ENCODE data around the gene ITGBL1. TPM values are rescaled to one million over a fixed set of nuclear protein-coding genes. Genes with fewer than 3 reads are reported as not detected.

Gene ITGBL1
- total RNA-seq, 2 experiments from 2014 or later: 0.05 TPM; not detected in 1

GRCh38 chr13:101730420-101731000 is 278.0 kb downstream of the ITGBL1 start:
- H3K27me3 Mint-ChIP-seq: no peaks in the 10 kb centered on the region
- H3K36me3 Mint-ChIP-seq: no peaks in the 10 kb centered on the region
- H3K4me3 Mint-ChIP-seq: no peak overlapping the region
- H3K27ac Mint-ChIP-seq: no peak overlapping the region
- DNase-seq (no peak), ATAC-seq (no peak)
- H3K9me3 Mint-ChIP-seq (ENCODE audit: low read depth): no peaks in the 10 kb centered on the region
- H3K4me1 Mint-ChIP-seq: no peaks in the 10 kb centered on the region
- CTCF ChIA-PET: no interaction called here

GRCh38 chr13:101736566-101736965 is 284.1 kb downstream of the ITGBL1 start:
- Mint-ChIP-seq H3K36me3 (no peaks in the 10 kb centered on the region), H3K4me3 (no peak overlapping the region), H3K4me1 (no peaks in the 10 kb centered on the region), H3K9me3 (ENCODE audit: low read depth) (no peaks in the 10 kb centered on the region), H3K27ac (no peak overlapping the region), H3K27me3 (no peaks in the 10 kb centered on the region)
- DNase-seq (no peak), ATAC-seq (no peak)
- CTCF ChIA-PET: no interaction called here

- DNase-seq: no peak
- Mint-ChIP-seq H3K27ac (no peak overlapping the region), H3K4me1 (no peaks in the 10 kb centered on the region), H3K27me3 (no peaks in the 10 kb centered on the region), H3K9me3 (ENCODE audit: low read depth) (no peaks in the 10 kb centered on the region), H3K36me3 (no peaks in the 10 kb centered on the region), H3K4me3 (no peak overlapping the region)
- ATAC-seq: no peak
- CTCF ChIA-PET: no interaction called here
Measured at GRCh38 chr13:101738336-101738735, 285.9 kb downstream of the ITGBL1 start.

DNA sequence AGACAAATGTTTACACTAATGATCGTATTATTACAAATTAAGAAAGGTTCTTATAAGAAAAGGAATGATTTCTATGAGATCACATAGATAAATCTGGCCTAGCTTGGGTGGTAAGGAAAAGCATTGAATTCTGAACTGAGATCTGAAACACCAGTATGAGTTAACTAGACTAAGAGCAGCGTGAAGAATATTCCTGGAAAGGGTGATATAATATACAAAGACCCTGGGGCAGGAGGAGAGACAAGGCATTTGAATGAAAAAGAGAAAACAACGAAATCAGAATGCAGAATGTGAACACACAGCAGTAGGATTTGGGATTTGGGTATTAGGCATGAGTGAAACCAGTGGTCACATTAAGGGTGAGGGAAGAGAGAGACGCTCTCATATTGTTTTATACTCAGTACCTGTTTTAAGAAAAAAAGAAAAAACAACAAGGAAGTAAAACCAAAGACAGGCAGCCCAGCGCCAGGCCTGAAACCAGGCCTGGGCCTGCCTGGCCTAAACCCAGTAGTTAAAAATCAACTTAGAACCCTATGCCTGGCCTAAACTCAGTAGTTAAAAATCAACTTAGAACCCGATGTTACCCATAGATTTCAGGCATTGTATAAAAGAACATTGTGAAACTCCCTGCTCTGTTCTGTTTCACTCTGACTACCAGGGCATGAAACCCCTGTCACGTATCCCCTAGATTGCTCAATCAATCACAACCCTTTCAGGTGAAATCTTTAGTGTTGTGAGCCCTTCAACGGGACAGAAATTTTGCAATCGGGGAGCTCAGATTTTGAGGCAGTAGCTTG is 287.1 kb downstream of the ITGBL1 start:
- no peak for DNase-seq

DNA sequence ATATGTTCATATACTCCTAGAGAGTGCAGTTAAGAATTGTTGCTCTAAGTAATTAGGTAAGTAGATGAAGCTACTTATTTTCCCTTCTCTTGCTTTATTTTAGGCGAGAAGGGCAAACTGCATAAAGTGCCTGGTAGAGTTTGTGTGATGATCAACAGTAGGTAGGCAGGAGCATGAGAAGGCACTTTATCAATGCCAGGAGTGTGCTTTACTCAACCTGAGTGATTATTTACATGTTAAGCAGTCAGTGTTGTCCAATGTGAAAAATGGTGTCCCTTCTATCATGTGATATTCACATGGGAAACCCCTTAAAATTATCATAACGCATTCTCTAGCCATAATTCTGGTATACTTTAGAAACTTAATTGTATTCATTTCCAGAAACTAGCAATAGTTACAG is 294.0 kb downstream of the ITGBL1 start:
- DNase-seq (no peak), ATAC-seq (no peak)
- Mint-ChIP-seq H3K4me3 (no peak overlapping the region), H3K9me3 (ENCODE audit: low read depth) (no peaks in the 10 kb centered on the region), H3K27me3 (peaks cover 12% of the 10 kb centered on the region), H3K27ac (no peak overlapping the region), H3K4me1 (no peaks in the 10 kb centered on the region), H3K36me3 (no peaks in the 10 kb centered on the region)
- CTCF ChIA-PET: no interaction called here

More for the DNA sequence above, 287.1 kb downstream of the ITGBL1 start:
- CTCF ChIA-PET: no interaction called here
- Mint-ChIP-seq H3K27me3 (peaks cover 6% of the 10 kb centered on the region), H3K36me3 (no peaks in the 10 kb centered on the region), H3K4me1 (no peaks in the 10 kb centered on the region), H3K27ac (no peak overlapping the region), H3K9me3 (ENCODE audit: low read depth) (no peaks in the 10 kb centered on the region), H3K4me3 (no peak overlapping the region)
- ATAC-seq: no peak

DNA sequence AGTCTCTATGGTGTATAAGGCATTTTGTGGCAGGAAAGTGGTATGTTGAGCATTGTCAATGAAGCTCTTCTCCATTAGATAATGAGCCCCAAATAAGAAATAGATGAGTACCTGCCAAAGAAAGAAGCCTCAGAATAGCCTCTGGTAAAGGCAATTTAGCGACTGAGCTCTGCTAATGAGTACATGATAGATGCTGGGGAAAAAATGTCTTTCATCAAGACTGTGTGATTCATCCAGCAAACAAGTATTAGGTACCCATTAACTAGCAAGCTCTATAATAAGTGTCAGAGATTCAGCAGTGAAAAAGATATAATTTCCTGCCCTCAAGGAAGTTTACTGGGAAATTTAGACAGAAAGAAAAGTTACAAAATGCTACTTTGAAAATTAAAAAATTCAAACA is 294.6 kb downstream of the ITGBL1 start:
- H3K4me3 Mint-ChIP-seq: no peak overlapping the region
- H3K9me3 Mint-ChIP-seq (ENCODE audit: low read depth): no peaks in the 10 kb centered on the region
- DNase-seq (no peak), ATAC-seq (no peak)
- no peaks in the 10 kb centered on the region for H3K36me3 Mint-ChIP-seq
- H3K27ac Mint-ChIP-seq: no peak overlapping the region
- peaks cover 12% of the 10 kb centered on the region for H3K27me3 Mint-ChIP-seq
- H3K4me1 Mint-ChIP-seq: no peaks in the 10 kb centered on the region
- CTCF ChIA-PET: no interaction called here

GRCh38 chr13:101749584-101749983 is 297.1 kb downstream of the ITGBL1 start:
- CTCF ChIA-PET: no interaction called here
- no peaks in the 10 kb centered on the region for H3K36me3 Mint-ChIP-seq
- no peak overlapping the region for H3K27ac Mint-ChIP-seq
- H3K4me1 Mint-ChIP-seq: no peaks in the 10 kb centered on the region
- DNase-seq (no peak), ATAC-seq (no peak)
- H3K9me3 Mint-ChIP-seq (ENCODE audit: low read depth): no peaks in the 10 kb centered on the region
- H3K4me3 Mint-ChIP-seq: no peak overlapping the region
- H3K27me3 Mint-ChIP-seq: peaks cover 6% of the 10 kb centered on the region

GRCh38 chr13:101751488-101751887 is 299.0 kb downstream of the ITGBL1 start:
- Mint-ChIP-seq H3K36me3 (no peaks in the 10 kb centered on the region), H3K27me3 (peaks cover 4% of the 10 kb centered on the region), H3K9me3 (ENCODE audit: low read depth) (no peaks in the 10 kb centered on the region), H3K27ac (no peak overlapping the region), H3K4me3 (no peak overlapping the region), H3K4me1 (no peaks in the 10 kb centered on the region)
- no peak for ATAC-seq
- DNase-seq: no peak
- CTCF ChIA-PET: no interaction called here

- Mint-ChIP-seq H3K27me3 (peaks cover 3% of the 10 kb centered on the region), H3K4me1 (no peaks in the 10 kb centered on the region), H3K36me3 (no peaks in the 10 kb centered on the region), H3K9me3 (ENCODE audit: low read depth) (no peaks in the 10 kb centered on the region), H3K27ac (no peak overlapping the region), H3K4me3 (no peak overlapping the region)
- ATAC-seq (no peak), DNase-seq (no peak)
- CTCF ChIA-PET: no interaction called here
Measured at GRCh38 chr13:101752432-101752831, 300.0 kb downstream of the ITGBL1 start.

GRCh38 chr13:101755228-101755887 is 302.9 kb downstream of the ITGBL1 start:
- Mint-ChIP-seq H3K4me1 (no peaks in the 10 kb centered on the region), H3K36me3 (no peaks in the 10 kb centered on the region), H3K9me3 (ENCODE audit: low read depth) (no peaks in the 10 kb centered on the region), H3K27ac (no peak overlapping the region), H3K27me3 (peaks cover 12% of the 10 kb centered on the region), H3K4me3 (no peak overlapping the region)
- CTCF ChIA-PET: no interaction called here
- ATAC-seq (no peak), DNase-seq (no peak)

- ATAC-seq (no peak), DNase-seq (no peak)
- H3K4me1 Mint-ChIP-seq: no peaks in the 10 kb centered on the region
- H3K27me3 Mint-ChIP-seq: peaks cover 16% of the 10 kb centered on the region
- H3K36me3 Mint-ChIP-seq: no peaks in the 10 kb centered on the region
- H3K27ac Mint-ChIP-seq: no peak overlapping the region
- CTCF ChIA-PET: interaction anchor here (1.1 to 1.3 kb wide), 2 partner anchors 117 to 243 kb away, joined by 3 to 5 read pairs; no protein-coding TSS in a partner anchor
- H3K4me3 Mint-ChIP-seq: no peak overlapping the region
- no peaks in the 10 kb centered on the region for H3K9me3 Mint-ChIP-seq (ENCODE audit: low read depth)
Measured at GRCh38 chr13:101757446-101758039, 305.1 kb downstream of the ITGBL1 start.

DNA sequence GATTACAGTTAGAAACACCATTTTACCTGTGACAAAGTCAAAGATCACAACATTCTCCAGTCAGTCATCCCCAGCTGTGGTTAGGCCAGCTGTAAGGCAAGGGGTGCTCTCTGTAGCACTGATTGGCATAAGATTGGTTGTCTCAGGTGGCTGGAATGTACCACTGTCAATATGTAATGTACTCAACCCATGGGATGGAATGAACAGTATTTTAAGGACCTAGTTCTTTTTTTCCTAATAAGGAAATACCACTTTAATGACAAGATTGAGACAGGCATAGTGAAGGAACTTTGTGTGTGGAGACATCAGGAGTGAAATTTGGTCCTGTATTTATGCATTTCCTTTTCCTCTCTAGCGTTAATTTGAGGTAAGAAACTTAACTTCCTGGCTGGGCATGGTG is 310.7 kb downstream of the ITGBL1 start:
- ATAC-seq (no peak), DNase-seq (no peak)
- CTCF ChIA-PET: no interaction called here
- H3K4me3 Mint-ChIP-seq: no peak overlapping the region
- H3K36me3 Mint-ChIP-seq: no peaks in the 10 kb centered on the region
- H3K27ac Mint-ChIP-seq: no peak overlapping the region
- H3K9me3 Mint-ChIP-seq (ENCODE audit: low read depth): no peaks in the 10 kb centered on the region
- no peaks in the 10 kb centered on the region for H3K4me1 Mint-ChIP-seq
- peaks cover 24% of the 10 kb centered on the region for H3K27me3 Mint-ChIP-seq

Data from activated CD8-positive, alpha-beta memory T cell treated with anti-CD3 and anti-CD28 coated beads, Interleukin-2, amount 10 ng/mL, durations not matched to agents 7 days and 5 days (primary cell).